IMR-90 (cell line): ENCODE measurements around the gene PDX1.

Experiments
- CEBPB ChIP-seq: IDR thresholded peaks from 2 replicates; pipeline ENCODE4 v1.6.1; 2012; ENCODE audit warnings: low read depth, low read length, improper control_type of control experiment
- CTCF ChIP-seq: conservative IDR thresholded peaks from 2 replicates; pipeline ENCODE4 v1.5.1; 2012; ENCODE audit warnings: mild to moderate bottlenecking, low read depth, low read length, improper control_type of control experiment
- NFE2L2 ChIP-seq: fragments of 150-350 bp; IDR thresholded peaks from 2 replicates; pipeline ENCODE4 v1.6.1; 2016; ENCODE audit warnings: low read depth, mild to moderate bottlenecking, low read length
- POLR2A ChIP-seq: IDR thresholded peaks from 2 replicates; pipeline ENCODE4 v1.6.1; 2012; ENCODE audit warnings: mild to moderate bottlenecking, low read depth, low read length
- RAD21 ChIP-seq: IDR thresholded peaks from 2 replicates; pipeline ENCODE4 v1.6.1; 2012; ENCODE audit warnings: low read length, improper control_type of control experiment
- RFX5 ChIP-seq: IDR thresholded peaks from 2 replicates; pipeline ENCODE4 v1.8.0; 2012; ENCODE audit warnings: low read depth, mild to moderate bottlenecking, low read length, moderate library complexity

- no peak for TF ChIP-seq CTCF
- no peak for TF ChIP-seq POLR2A
- TF ChIP-seq CEBPB, result no peak
- TF ChIP-seq RAD21, result no peak
- no peak for TF ChIP-seq RFX5
- no peak for TF ChIP-seq NFE2L2
Measured at GRCh38 chr13:27920677-27921420, 1.0 kb downstream of the PDX1 start.
